ENCODE data around the gene HCLS1. TPM values are rescaled to one million over a fixed set of nuclear protein-coding genes. Genes with fewer than 3 reads are reported as not detected.

HCLS1 gene
- total and polyA plus RNA-seq, 2 of the 8 experiments (the other 6 are each of a cell fraction or from before 2014, with no cell fraction given), result 0.53 to 1.3 TPM

DNA sequence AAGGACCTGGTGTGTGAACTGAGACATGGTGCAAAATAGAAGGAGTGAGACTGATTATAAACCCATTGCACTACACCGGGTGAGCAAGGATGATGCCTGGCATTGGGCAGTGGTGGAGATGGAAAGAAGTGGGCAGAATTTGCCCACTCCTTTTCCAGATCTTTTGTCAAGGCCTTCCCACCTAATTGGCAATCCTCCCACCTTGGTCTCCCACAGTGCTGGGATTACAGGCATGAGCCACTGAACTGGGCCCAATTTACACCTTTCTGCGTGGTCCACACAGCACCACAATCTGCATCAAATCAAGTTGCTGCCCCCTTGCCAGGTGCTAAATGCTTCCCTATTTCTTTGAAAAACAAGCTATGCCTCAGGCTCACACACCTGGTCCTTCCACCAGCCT lies 62.1 kb downstream of the HCLS1 start:
- Histone ChIP-seq H2AFZ (ENCODE audit: low read length) (0 out of 2 replicates have a peak overlapping the region, but pooled peaks have one; percentile 0), H3K4ac (replicated peaks; ENCODE audit: insufficient read length, low read depth, low read length) (no peak overlapping the region), H4K8ac (ENCODE audit: extremely low read depth, insufficient read depth, low read length) (0 out of 2 replicates have a peak overlapping the region, but pooled peaks have one; percentile 8), H2BK20ac (ENCODE audit: low read length) (peak overlapping the region; percentile 49; the same call in 1 of the 2 replicates), H2BK12ac (ENCODE audit: low read depth, low read length) (peak overlapping the region; percentile 22; the same call in 1 of the 2 replicates), H3K23ac (ENCODE audit: insufficient read length) (no peak overlapping the region), H2AK5ac (ENCODE audit: low read depth, low read length) (no peak overlapping the region; the same call in 1 of the 2 replicates), H3K56ac (replicated peaks; ENCODE audit: insufficient read length, low read depth, low read length) (no peak overlapping the region), H3K9ac (replicated peaks in 1 of 4; ENCODE audit: extremely low read depth in 1 of 4, low read depth in 3 of 4, low read length in 3 of 4) (no peak overlapping the region), H3K79me2 (ENCODE audit: control insufficient read depth in 1 of 2, insufficient read depth in 2 of 2, low read length in 2 of 2) (no peaks in the 10 kb centered on the region), H3K14ac (ENCODE audit: insufficient read length) (no peak overlapping the region), H3K9me3 (ENCODE audit: insufficient read depth in 2 of 2, low read depth in 1 of 2, low read length in 1 of 2) (no peaks in the 10 kb centered on the region), H4K91ac (replicated peaks; ENCODE audit: insufficient read length, low read length) (no peak overlapping the region), H4K20me1 (replicated peaks in 1 of 2; ENCODE audit: control insufficient read depth in 1 of 2, insufficient read depth in 2 of 2, low read length in 2 of 2) (no peaks in the 10 kb centered on the region), H3K23me2 (ENCODE audit: low read depth, low read length) (no peaks in the 10 kb centered on the region), H3K36me3 (ENCODE audit: control insufficient read depth in 2 of 4, insufficient read depth in 4 of 4, low read length in 3 of 4) (no peaks in the 10 kb centered on the region), H3K18ac (ENCODE audit: extremely low read depth, low read length) (peak overlapping the region; percentile 40), H3K4me3 (ENCODE audit: extremely low read depth in 1 of 4, insufficient read depth in 2 of 4, low read depth in 3 of 4, low read length in 4 of 4) (no peak overlapping the region), H2BK15ac (ENCODE audit: low read length) (no peak overlapping the region), H4K5ac (ENCODE audit: insufficient read length, low read depth, low read length) (no peak overlapping the region), H3K4me1 (replicated peaks in 1 of 4; ENCODE audit: control insufficient read depth in 3 of 4, insufficient read depth in 4 of 4, low read length in 3 of 4) (peaks cover 6 to 15% (median 11%) of the 10 kb centered on the region in 4 experiments; a peak in 4 of 7 replicates), H3K27ac (ENCODE audit: low read depth, low read length) (no peak overlapping the region), H3K79me1 (ENCODE audit: low read depth, low read length) (no peaks in the 10 kb centered on the region), H3K27me3 (replicated peaks in 1 of 4; ENCODE audit: control insufficient read depth in 3 of 4, extremely low read depth in 1 of 4, insufficient read depth in 3 of 4, low read length in 3 of 4) (no peaks in the 10 kb centered on the region), H2BK120ac (replicated peaks; ENCODE audit: low read depth, low read length) (no peak overlapping the region), H2BK5ac (ENCODE audit: low read depth, low read length) (no peak overlapping the region; the same call in 1 of the 2 replicates), H3K4me2 (ENCODE audit: insufficient read depth in 1 of 2, low read depth in 2 of 2, low read length in 2 of 2) (no peak overlapping the region)
- FAIRE-seq (no peak), DNase-seq (ENCODE audit: low read depth in 1 of 2, low spot score in 2 of 2) (no peak)
- WGBS, 2 experiments (ENCODE audit: extremely low coverage in 1 of 2, insufficient coverage in 1 of 2, insufficient read length in 1 of 2, insufficient replicate concordance in 2 of 2, low coverage in 1 of 2, low lambda C conversion rate in 2 of 2, missing lambda C conversion rate in 1 of 2), result 95% methylated on average over 2 of the region's 2 CpGs; no CpG with 5 or more reads in 1 of the 2 experiments
- no peak for TF ChIP-seq RFX5 (IDR thresholded peaks at IDR 0.05; ENCODE audit: borderline replicate concordance, low read depth, low read length)
- ChIA-PET POLR2A (ENCODE audit: partially characterized antibody) (interaction anchor here (0.8 to 1.3 kb wide), 3 partner anchors 18 to 37 kb away, joined by 3 read pairs; no protein-coding TSS in a partner anchor), CTCF (ENCODE audit: partially characterized antibody) (no interaction called here)
